Endometrium (tissue), 2 donors: ENCODE measurements around the gene ANTXR2.
"Not testable (repeated sequence)": the region's sequence is repeated elsewhere in the genome, so short reads cannot be mapped to it uniquely, and the experiment has no call there.

ENCODE experiments used
- FAIRE-seq: peaks from 2 replicates; lab custom pipeline; 2012; peaks lifted over from hg19 to GRCh38; lab: Jason Lieb, UNC
- donor health status: control.
- donor health status: control.

Gene ANTXR2

GRCh38 chr4:79915246-79915645 lies 157.8 kb downstream of the ANTXR2 start:
- FAIRE-seq, result no peak

DNA sequence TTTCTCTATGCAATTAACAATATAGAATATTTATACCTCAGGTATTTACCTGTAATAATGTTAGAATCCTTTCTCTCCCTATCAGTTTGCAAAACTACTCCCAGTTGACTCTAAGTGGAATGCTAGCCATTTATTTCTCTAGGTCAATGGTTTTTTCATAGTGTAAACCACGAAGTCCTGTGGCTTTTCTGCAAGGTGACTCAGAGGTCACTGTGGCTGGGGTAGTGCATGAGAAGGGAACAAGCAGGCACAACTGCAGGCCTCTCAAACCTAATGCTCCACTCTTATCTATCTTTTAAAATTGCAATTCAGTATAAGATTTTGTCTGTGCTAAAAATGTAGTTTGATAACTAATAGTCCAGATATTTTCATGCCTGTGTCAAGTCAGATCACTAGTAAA lies 159.4 kb downstream of the ANTXR2 start:
- FAIRE-seq, result no peak

DNA sequence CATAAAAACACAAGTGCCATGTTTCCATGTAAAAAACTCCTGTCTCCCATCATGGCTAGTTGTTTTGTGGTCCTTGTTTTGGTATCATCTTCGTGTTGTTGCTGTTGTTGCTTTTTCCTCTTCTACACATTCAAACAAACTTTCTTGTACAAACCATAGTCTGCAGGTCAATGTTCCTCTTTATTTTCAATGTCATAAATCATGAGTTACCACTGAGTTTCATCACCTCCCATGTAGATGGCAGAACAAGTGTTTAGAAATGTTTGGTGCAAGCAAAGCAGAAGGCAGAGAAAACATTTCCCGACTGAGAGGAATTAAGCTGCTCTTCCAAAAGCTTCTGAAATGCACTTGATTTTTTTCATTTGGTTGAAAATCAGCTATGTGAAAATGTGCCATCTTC lies 166.0 kb downstream of the ANTXR2 start:
- FAIRE-seq, result no peak

GRCh38 chr4:79906303-79906702 lies 166.7 kb downstream of the ANTXR2 start:
- FAIRE-seq, result no peak

DNA sequence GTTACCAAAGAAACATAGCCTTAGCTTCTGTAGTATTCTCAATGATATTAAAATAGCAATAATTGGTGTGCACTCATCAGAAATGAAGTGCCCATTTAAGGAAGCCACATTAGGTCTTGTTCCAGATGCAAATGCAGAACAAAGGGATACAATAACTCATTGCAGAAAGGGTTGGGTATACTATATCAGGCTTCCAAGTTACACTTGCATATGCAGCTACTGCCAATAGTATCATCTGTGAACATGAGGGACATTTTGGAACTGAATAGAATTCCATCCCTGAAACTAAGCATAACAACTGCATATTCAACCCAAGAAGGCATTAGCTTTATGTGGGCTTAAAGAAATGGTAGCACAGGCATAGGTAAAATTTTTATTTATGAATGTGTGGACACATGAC lies 167.8 kb downstream of the ANTXR2 start:
- FAIRE-seq, result no peak

GRCh38 chr4:79904331-79904730 lies 168.7 kb downstream of the ANTXR2 start:
- FAIRE-seq, result no peak

- peak; percentile 46 for FAIRE-seq
Observed at GRCh38 chr4:79900182-79900581, 172.8 kb downstream of the ANTXR2 start.

GRCh38 chr4:79899481-79899880 lies 173.5 kb downstream of the ANTXR2 start:
- FAIRE-seq, result no peak

DNA sequence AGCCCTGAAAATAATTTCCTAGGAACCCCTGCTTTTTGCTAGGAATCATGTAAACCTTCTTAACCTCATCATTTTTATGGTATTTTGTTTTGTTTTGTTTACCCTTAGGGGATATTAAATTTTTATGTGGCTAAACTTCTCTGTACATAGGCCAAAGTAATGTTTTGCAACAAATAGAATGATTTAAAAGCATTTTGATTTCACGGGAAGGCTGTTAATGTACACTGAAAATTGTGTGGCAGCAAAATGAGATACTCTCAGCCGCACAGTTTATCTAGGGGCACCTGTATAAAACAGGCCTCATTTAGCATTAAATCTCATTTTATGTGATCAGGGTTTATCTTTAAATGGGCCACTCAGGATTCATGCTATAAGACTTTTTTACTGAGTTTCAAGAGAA lies 175.0 kb downstream of the ANTXR2 start:
- FAIRE-seq, result peak; percentile 95

GRCh38 chr4:79897174-79897573 lies 175.9 kb downstream of the ANTXR2 start:
- FAIRE-seq, result no peak

DNA sequence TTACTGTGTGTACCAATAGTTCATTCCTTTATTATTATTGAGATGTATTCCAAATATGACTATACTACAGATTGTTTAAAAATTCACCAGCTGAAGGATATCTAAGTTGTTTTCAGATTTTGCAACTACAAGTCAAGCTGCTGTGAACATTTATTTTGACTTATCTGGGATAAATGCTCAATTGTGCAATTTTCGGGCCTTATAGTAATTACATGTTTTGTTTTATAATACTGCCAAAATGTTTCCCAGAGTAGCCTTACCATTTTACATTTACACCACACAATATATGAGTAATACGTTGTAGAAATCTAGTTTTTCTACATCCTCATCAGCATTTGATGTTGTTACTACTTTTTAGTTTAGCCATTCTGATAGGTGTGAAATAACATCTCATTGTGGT lies 179.6 kb downstream of the ANTXR2 start:
- FAIRE-seq, result no peak

- not testable (repeated sequence) for FAIRE-seq
Observed at GRCh38 chr4:79889026-79889425, 184.0 kb downstream of the ANTXR2 start.

- no peak for FAIRE-seq
Observed at GRCh38 chr4:79886557-79886956, 186.5 kb downstream of the ANTXR2 start.

GRCh38 chr4:79886021-79886420 lies 187.0 kb downstream of the ANTXR2 start:
- FAIRE-seq, result no peak

- no peak for FAIRE-seq
Observed at GRCh38 chr4:79883290-79883689, 189.7 kb downstream of the ANTXR2 start.

- FAIRE-seq, result no peak
Observed at GRCh38 chr4:79882806-79883205, 190.2 kb downstream of the ANTXR2 start.

DNA sequence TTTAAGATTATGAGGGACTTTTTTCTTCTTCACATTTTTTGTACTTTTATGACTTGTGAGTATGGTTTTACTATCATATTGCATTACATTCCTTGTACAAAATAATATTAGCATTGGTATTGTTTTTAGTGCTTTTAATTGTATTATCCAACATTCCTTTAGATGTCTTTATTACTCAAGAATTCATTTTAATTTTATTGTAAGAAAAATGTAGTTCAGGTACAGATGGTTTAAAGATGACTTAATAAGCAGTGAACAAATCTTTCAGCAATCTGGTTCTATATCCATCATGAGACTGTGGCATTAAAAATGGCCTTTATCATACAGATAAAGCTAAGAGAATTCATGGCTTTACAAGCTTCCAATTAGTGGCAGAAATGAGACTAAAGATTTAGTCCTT lies 191.6 kb downstream of the ANTXR2 start:
- FAIRE-seq, result no peak

GRCh38 chr4:79877511-79877910 lies 195.5 kb downstream of the ANTXR2 start:
- FAIRE-seq, result no peak

DNA sequence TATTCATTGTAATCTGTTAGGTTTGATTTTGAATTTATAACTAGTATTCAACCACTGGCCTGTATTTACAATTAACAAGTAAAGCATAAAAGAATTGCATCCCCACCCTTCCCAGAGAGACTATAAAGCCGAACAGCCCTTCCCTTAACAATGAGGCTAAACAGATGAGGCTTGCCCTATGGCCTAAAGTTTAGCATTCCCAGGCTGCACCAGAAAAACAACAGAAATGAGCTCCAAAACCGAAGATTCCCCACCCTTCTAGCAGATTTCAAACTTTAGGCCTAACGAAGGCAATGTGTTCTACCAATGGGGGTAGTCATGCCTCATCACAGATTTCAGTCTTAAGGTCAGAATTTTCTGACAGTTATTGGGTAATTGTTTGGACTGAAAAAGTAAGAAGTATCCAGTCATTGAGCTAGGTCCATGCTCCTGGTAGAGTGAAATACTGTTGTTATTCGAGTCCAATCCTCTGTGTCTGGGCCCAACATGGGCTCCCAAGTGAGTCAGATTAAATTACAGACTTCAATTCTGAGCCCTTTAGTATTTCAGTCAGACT lies 197.6 kb downstream of the ANTXR2 start:
- peak; percentile 51 for FAIRE-seq

DNA sequence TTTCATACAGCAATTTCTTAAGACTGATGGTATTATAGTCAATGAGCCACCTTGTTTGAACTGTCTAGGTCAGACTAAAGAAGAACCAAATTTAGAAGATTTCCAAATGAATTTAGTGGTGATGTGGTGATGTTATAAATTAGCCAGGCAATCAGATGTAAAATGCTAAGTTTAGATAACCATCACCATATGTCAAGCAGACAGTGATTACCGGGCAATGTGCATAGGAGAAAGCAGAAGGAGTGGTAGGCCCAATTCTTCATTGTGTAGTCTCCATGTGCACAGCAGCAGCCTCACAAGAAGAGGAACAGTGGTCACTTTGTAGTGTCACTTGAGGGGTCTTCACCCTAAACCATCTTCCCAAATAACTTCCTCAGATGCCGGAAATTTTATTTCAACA lies 198.8 kb downstream of the ANTXR2 start:
- FAIRE-seq, result no peak

DNA sequence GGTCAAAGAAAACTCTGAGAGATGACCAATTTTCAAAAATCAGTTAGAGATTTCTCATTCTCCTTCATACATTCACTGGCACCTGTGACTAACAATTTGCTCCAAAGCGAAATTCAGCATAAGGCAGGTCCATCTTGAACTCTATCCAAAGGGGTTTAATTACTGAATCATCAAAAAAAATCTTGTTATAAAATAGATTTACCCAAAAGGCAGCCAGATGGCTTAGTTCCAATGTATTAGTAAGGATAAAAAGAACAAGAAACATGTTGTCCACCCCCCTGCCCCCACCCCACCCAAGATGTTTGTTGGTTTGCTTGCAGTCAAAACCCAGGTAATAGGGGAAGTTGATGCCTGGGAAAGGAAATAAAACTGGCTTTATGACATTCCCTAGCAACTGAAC lies 200.3 kb downstream of the ANTXR2 start:
- no peak for FAIRE-seq

DNA sequence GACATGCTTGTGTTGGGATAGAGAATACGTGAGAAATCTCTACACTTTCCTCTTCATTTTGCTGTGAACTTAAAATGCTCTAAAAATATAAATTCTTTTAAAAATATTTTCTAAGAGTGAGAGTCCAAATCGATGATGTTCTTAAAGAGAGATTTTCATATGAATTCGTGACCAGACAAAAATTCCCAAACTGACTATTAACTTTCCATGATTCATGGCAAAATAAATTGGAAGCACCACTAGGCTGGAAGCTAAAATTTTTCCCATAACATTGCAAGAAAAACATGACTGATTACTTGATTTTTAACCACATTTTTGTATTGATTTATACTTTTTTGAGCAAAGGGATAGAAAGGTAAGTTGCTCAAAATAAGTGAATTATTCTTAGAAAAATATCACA lies 201.1 kb downstream of the ANTXR2 start:
- no peak for FAIRE-seq

DNA sequence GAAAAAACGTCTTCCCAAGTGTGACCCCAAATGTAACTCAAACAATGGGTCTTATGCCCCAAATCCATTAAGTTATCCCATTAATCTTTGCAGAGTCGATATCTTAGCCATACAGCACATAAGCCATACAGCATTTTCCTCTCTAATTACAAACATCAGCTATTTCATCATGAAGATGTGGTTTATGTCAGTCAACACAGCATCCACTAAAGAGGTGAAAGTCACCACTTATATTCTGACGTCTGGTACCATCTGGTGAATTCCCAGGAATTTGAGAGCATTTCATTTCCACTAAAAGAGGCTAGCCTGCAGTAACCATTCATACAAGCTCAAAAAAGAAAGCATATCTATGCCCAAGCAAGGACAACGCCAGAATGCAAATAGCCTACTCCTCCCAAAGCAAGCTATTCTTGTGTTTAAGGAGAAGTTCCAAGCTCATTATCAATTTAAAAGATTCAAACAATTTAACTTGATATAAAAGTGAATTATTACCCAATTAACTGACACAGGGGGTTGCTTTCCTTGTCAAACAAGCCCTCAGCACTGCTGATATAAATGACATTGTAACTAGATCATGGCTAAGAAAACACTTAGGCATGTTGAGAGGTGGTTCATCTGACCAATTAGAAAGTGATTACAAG lies 203.3 kb downstream of the ANTXR2 start:
- no peak for FAIRE-seq

GRCh38 chr4:79865201-79865597 lies 207.8 kb downstream of the ANTXR2 start:
- FAIRE-seq, result no peak
